ENCODE results near the gene DACT3. TPM values are rescaled to one million over a fixed set of nuclear protein-coding genes. Genes with fewer than 3 reads are reported as not detected.

The DACT3 gene
- total RNA-seq, 1 experiment from 2014 or later, result not detected

- peaks cover 52% of the 10 kb centered on the region for H3K27me3 Mint-ChIP-seq (ENCODE audit: unreplicated experiment)
- BruUV-seq (replicated peaks), result no TSS peak
- intact Hi-C loops (cut with micrococcal nuclease; ENCODE audit: unreplicated experiment), result no loop called here
- H3K36me3 Mint-ChIP-seq (ENCODE audit: insufficient read depth, unreplicated experiment), result peaks cover 4% of the 10 kb centered on the region
- CTCF ChIA-PET, result interaction anchor here (0.7 to 9.8 kb wide), 10 partner anchors 8 to 223 kb away, joined by 3 to 121 read pairs (median 4); partner anchors contain the start of gene DACT3
- DNase-seq, result no peak
- no peak for TF ChIP-seq CTCF (IDR thresholded peaks at IDR 0.05; ENCODE audit: unreplicated experiment)
- no peaks in the 10 kb centered on the region for H3K9me3 Mint-ChIP-seq (ENCODE audit: low read depth, unreplicated experiment)
- no peak overlapping the region for H3K27ac Mint-ChIP-seq (ENCODE audit: unreplicated experiment)
- H3K4me1 Mint-ChIP-seq (ENCODE audit: low read depth, unreplicated experiment), result peaks cover 9% of the 10 kb centered on the region
- H3K4me3 Mint-ChIP-seq (ENCODE audit: low read depth, unreplicated experiment), result no peak overlapping the region
These were observed 43.4 kb downstream of the DACT3 start for GRCh38 chr19:46617601-46618000.

GRCh38 chr19:46616631-46617322 lies 44.2 kb downstream of the DACT3 start:
- intact Hi-C loops (cut with micrococcal nuclease; ENCODE audit: unreplicated experiment), result no loop called here
- peak; percentile 86 for DNase-seq
- H3K4me1 Mint-ChIP-seq (ENCODE audit: low read depth, unreplicated experiment), result peaks cover 9% of the 10 kb centered on the region
- peak; percentile 53 for TF ChIP-seq CTCF (IDR thresholded peaks at IDR 0.05; ENCODE audit: unreplicated experiment)
- no TSS peak for BruUV-seq (replicated peaks)
- no peaks in the 10 kb centered on the region for H3K9me3 Mint-ChIP-seq (ENCODE audit: low read depth, unreplicated experiment)
- CTCF ChIA-PET, result interaction anchor here (0.8 to 9.8 kb wide), 12 partner anchors 8 to 224 kb away, joined by 3 to 121 read pairs (median 4); partner anchors contain the start of gene DACT3
- no peak overlapping the region for H3K27ac Mint-ChIP-seq (ENCODE audit: unreplicated experiment)
- H3K27me3 Mint-ChIP-seq (ENCODE audit: unreplicated experiment), result peaks cover 44% of the 10 kb centered on the region
- peaks cover 4% of the 10 kb centered on the region for H3K36me3 Mint-ChIP-seq (ENCODE audit: insufficient read depth, unreplicated experiment)
- H3K4me3 Mint-ChIP-seq (ENCODE audit: low read depth, unreplicated experiment), result no peak overlapping the region

GRCh38 chr19:46615966-46616365 lies 45.0 kb downstream of the DACT3 start:
- Mint-ChIP-seq H3K4me1 (ENCODE audit: low read depth, unreplicated experiment) (peaks cover 9% of the 10 kb centered on the region), H3K36me3 (ENCODE audit: insufficient read depth, unreplicated experiment) (peaks cover 6% of the 10 kb centered on the region), H3K27me3 (ENCODE audit: unreplicated experiment) (peaks cover 36% of the 10 kb centered on the region), H3K27ac (ENCODE audit: unreplicated experiment) (no peak overlapping the region), H3K9me3 (ENCODE audit: low read depth, unreplicated experiment) (no peaks in the 10 kb centered on the region), H3K4me3 (ENCODE audit: low read depth, unreplicated experiment) (no peak overlapping the region)
- CTCF ChIA-PET, result interaction anchor here (1.7 to 9.8 kb wide), 2 partner anchors 10 to 46 kb away, joined by 6 to 121 read pairs; partner anchors contain the start of gene DACT3
- no TSS peak for BruUV-seq (replicated peaks)
- intact Hi-C loops (cut with micrococcal nuclease; ENCODE audit: unreplicated experiment), result no loop called here
- no peak for DNase-seq
- TF ChIP-seq CTCF (IDR thresholded peaks at IDR 0.05; ENCODE audit: unreplicated experiment), result no peak

- peak; percentile 92 for DNase-seq
- Mint-ChIP-seq H3K27me3 (ENCODE audit: unreplicated experiment) (peaks cover 18% of the 10 kb centered on the region), H3K4me1 (ENCODE audit: low read depth, unreplicated experiment) (peaks cover 9% of the 10 kb centered on the region), H3K9me3 (ENCODE audit: low read depth, unreplicated experiment) (no peaks in the 10 kb centered on the region), H3K4me3 (ENCODE audit: low read depth, unreplicated experiment) (no peak overlapping the region), H3K27ac (ENCODE audit: unreplicated experiment) (no peak overlapping the region), H3K36me3 (ENCODE audit: insufficient read depth, unreplicated experiment) (peaks cover 19% of the 10 kb centered on the region)
- intact Hi-C loops (cut with micrococcal nuclease; ENCODE audit: unreplicated experiment), result loop anchor here (1.0 kb wide), 1 partner anchor 48 kb away; no protein-coding TSS in a partner anchor
- CTCF ChIA-PET, result interaction anchor here (0.6 to 9.8 kb wide), 7 partner anchors 13 to 216 kb away, joined by 3 to 121 read pairs (median 3); partner anchors contain the start of genes CALM3 and DACT3
- peak; percentile 89 for TF ChIP-seq CTCF (IDR thresholded peaks at IDR 0.05; ENCODE audit: unreplicated experiment)
- no TSS peak for BruUV-seq (replicated peaks)
These were observed 46.8 kb downstream of the DACT3 start for GRCh38 chr19:46614114-46614722.
